GM12873 (cell line): Measurements from ENCODE around the gene YPEL2.

ENCODE experiments used
- CTCF ChIP-seq: IDR thresholded peaks from 2 replicates; pipeline ENCODE4 v1.5.1; 2012; ENCODE audit warnings: low read depth, mild to moderate bottlenecking, moderate library complexity, low read length, control low read depth; ENCODE audit not compliant: insufficient read depth; ENCODE audit errors: missing control alignments

The YPEL2 gene

GRCh38 chr17:59331129-59331928, at the start of gene YPEL2:
TSS of gene YPEL2 (plus strand) at chr17:59331655. CDS start at chr17:59353410, 21,755 bp downstream.
- no peak for TF ChIP-seq CTCF

- no peak for TF ChIP-seq CTCF
Observed at GRCh38 chr17:59284317-59284716, 47.1 kb upstream of the YPEL2 start.

- no peak for TF ChIP-seq CTCF
Observed at GRCh38 chr17:59287452-59287851, 44.0 kb upstream of the YPEL2 start.

GRCh38 chr17:59287891-59288290, 43.6 kb upstream of the YPEL2 start:
- no peak for TF ChIP-seq CTCF

- no peak for TF ChIP-seq CTCF
Observed at GRCh38 chr17:59289981-59290301, 41.5 kb upstream of the YPEL2 start.

GRCh38 chr17:59292174-59292523, 39.3 kb upstream of the YPEL2 start:
- no peak for TF ChIP-seq CTCF

GRCh38 chr17:59296190-59296589, 35.3 kb upstream of the YPEL2 start:
- no peak for TF ChIP-seq CTCF
